Activated CD4-positive, alpha-beta T cell treated with anti-CD3 and anti-CD28 coated beads, Interleukin-2, amount 50 U/mL, for 16 hours (primary cell): Measurements from ENCODE around the gene INS.
"Not testable (repeated sequence)": the region's sequence is repeated elsewhere in the genome, so short reads cannot be mapped to it uniquely, and the experiment has no call there.

ENCODE experiments used
- DNase-seq: peaks from one replicate; pipeline ENCODE4 v3.0.0-alpha.2; 2020

INS gene

GRCh38 chr11:2180789-2181370 is 19.9 kb upstream of the INS start:
- no peak for DNase-seq

DNA sequence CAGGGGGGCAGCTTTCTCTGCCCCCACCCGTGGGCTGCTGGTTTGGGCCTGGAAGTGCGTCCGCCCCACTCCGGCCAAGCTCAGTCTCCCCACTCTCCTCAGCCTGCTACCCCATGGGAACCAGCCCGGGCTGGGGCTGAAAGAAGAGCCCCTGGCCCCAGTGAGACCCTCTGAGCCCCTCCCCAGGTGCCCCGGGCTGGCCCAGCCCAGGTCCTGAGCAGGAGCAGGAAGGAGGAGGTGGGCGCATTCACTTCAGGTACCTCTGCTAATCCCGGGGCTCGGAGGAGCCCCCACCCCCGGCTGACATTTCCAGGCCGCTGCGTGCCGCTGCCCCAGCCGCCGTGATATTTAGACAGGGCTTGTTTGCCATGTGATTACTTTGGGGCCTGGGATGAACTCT is 19.3 kb upstream of the INS start:
- no peak for DNase-seq

DNA sequence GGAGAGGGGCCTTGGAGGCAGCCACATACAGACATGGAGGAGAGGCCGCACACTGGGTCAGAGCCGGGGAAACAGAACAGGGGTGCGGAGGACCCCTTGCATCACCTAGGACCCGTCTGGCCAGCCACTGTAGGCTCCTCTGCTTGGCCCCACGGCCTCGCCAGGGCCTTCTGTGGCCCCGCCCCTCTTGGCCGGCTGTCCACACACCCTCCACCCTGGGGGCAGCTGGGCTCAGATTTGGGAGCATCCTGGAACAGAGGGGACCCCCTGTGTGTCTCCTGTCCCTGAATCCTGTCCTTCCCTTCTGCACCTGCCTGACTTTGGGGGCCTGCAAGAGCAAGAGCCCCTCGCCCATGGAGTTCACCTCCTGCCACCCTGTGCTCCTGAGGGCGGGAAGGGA is 18.5 kb upstream of the INS start:
- no peak for DNase-seq

GRCh38 chr11:2178906-2179494 is 18.0 kb upstream of the INS start:
- no peak for DNase-seq

DNA sequence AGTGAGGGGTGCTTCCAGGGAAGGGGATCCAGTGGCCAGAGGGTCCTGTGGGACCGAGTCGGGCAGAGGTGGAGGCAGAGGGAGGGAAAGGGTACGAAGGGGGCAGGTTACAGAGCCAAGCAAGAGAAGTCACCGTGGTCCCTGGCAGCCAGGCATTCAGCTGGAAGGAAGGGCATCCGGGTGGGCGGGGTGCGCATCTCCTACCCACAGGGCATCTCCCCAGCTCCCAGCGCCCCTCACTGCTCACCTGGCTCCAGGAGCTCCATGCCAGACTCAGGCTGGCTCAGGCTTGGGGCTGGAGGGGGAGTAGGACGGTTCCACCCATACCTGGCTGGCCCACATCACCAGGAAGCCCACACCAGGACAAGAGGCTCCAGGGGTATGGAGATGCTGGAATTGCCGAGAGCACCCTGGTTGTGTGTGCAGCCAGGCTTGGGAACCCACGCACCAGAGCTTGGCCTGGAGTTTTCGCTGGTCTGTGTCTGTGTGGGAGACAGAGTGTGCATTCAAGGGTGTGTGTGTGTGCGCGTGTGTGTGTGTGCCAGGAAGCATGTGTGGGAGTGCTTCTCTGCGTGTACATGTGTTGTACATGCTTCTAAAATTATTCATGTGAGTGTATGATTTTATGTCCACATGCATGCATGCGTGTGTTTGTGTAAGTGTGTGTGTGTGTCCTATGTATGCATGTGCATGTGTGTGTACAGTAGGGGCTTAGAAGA is 17.2 kb upstream of the INS start:
- not testable (repeated sequence) for DNase-seq

DNA sequence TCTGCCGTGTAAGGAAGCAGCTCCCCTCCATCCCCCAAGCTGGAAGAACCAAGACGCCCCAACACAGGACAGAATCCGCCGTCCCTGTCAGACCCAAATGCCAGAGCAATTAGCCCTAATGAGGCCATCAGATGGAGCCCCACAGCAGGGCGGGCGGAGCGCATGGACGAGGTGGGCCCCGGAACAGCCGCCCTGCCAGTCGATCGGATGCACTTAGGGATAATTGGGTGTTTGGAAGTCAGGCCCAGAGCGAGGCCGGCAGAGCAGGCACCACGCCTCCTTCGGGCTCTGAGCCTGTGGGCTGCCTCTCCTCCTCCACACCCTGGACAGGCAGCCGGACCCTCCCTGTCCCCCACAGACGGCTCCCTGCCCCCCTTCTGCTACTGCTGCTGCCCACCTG is 16.1 kb upstream of the INS start:
- DNase-seq: no peak

DNA sequence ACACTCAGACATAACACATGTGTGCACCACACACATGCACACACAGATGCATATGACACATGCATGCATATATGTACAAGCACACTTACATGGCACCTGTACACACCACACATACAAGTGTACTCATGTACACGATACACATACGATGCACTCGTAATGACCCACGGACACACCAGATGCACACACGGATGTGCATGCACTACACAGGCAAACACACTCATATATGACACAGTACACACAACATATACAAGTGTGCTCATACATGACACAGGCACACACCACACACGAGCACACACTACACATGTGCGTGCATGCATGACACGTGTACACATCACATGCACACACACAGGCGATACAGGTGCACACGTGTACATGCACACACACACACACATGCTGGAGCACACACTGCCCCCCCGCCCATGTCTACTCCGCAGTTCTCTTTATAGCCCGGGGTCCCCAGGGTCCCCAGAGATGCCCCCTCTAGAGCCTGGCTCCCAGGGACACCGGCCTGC is 15.4 kb upstream of the INS start:
- DNase-seq: no peak

GRCh38 chr11:2175659-2176058 is 14.7 kb upstream of the INS start:
- DNase-seq: no peak

GRCh38 chr11:2174361-2174760 is 13.4 kb upstream of the INS start:
- DNase-seq: no peak

DNA sequence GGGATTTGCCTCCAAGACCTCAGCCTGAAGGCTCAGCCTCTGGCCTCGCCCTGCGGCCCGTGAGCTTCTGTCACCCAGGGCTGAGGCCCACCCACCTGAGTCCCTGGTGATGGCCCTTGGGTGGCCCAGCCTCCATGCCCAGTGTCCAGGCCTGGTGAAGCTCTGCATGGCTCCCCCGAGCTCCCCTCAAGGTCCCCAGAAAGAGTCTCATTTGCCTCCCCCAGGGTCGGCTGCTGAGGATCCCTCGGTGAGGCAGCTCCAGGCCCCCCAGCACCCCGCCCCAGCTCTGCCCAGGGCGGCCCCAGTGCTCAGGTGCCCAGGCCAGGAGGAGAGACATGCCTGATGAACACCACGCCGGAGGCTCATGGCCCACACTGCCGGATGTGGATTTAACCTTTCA is 12.8 kb upstream of the INS start:
- DNase-seq: no peak

DNA sequence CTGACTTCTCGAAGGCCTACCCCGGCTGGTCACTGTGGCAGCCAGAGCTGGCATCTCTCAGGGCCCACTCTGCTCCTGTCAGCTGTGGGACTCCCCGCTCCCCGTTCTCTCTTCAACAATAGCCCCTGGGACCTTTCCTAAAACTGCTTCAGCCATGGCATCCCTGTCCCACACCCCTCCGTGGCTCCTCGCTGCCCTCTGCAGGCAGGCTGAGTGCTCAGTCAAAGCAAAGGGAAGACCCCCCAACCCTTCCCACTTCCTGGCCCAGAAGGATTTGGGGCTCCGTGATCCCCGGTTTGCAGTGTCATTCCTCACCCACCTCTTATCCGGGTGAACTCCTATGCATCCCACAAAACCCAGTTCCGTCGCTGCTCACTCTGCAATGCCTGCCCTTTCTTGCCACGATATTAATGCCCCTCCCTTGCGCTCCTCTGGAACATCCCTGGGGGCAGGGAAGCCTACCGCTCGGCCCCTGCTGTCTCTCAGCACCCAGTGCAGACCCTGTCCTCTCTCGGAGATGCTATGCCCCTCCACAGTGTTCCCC is 12.2 kb upstream of the INS start:
- no peak for DNase-seq

DNA sequence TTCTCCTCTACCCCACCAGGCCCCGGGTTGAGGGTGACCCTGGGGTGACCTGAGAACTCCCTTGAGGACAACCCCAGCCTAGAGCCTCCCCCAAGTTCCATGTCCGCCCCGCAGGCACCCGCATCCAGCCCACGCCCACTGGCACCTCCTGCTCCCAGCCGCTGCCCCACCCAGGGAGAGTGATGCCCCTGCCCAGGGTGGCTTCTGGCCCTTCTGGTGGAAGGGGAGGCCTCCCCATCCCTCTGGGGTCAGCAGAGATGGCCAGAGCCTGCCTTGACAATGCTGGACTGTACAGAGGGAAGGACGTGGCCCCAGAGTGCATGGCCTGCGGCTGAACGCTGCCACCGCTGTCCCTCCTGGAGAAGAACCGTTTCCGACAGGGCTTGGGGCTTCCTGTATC is 11.7 kb upstream of the INS start:
- no peak for DNase-seq

DNA sequence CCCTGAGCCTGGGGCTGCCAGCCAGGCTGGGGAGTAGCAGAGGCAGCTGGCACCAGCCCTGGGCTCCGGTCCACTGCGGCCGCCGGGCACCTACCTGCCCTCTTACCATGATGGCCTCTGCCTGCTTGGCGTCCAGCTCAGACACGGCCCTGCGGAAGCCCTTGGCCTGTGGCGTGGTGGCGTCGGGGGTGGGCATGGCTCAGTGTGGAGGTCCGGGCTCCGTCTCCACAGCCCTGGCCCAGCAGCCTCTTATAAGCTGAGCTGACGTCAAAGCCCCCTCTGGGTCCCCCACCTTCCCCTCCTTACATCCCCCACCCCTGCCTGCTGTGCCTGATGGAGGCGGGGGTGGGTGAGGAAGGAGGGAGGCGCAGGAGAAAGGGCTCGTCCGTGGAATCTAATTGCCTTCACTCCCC is 10.6 kb upstream of the INS start, which contains the start of gene TH:
Gene TH (minus strand): TSS at position 225 of the 413 bp plus-strand sequence. CDS start 29 bp downstream, at position 196.
- DNase-seq: no peak

- no peak for DNase-seq
These were observed 8.9 kb upstream of the INS start for GRCh38 chr11:2169626-2170570.

GRCh38 chr11:2169005-2169378 is 8.0 kb upstream of the INS start:
- DNase-seq: no peak

DNA sequence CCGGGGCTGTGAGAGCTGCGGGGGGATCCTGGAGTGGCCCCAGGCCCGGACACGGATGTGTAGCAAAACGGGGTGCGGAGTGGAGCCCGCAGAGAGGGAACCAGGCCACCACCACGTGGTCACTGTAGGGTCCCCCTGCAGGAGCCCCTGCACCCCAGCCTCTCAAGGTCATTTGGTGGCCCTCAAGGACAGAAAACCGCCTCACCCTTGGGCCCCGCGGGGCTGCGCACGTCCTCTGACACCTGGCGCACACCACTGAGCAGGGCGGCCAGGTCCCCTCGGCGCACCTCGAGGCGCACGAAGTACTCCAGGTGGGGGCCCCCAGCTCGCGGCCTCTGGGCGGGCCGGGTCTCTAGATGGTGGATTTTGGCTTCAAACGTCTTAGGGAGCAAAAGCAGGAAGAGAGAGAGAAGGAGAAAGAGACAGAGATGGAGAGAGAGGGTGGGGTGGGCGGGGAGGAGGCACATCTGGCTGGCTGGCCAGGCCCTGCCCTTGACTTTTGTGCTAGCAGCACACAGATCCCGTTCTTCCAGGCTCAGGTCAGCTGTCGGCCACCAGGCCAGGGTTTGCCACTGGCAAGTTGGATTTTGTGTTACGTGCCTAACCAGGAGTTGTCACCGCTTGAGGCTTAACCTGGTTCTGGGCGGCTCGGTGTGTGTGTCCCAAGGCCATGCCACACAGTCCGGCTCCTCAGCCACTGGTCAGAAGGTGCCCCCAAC is 7.4 kb upstream of the INS start:
- DNase-seq: no peak

DNA sequence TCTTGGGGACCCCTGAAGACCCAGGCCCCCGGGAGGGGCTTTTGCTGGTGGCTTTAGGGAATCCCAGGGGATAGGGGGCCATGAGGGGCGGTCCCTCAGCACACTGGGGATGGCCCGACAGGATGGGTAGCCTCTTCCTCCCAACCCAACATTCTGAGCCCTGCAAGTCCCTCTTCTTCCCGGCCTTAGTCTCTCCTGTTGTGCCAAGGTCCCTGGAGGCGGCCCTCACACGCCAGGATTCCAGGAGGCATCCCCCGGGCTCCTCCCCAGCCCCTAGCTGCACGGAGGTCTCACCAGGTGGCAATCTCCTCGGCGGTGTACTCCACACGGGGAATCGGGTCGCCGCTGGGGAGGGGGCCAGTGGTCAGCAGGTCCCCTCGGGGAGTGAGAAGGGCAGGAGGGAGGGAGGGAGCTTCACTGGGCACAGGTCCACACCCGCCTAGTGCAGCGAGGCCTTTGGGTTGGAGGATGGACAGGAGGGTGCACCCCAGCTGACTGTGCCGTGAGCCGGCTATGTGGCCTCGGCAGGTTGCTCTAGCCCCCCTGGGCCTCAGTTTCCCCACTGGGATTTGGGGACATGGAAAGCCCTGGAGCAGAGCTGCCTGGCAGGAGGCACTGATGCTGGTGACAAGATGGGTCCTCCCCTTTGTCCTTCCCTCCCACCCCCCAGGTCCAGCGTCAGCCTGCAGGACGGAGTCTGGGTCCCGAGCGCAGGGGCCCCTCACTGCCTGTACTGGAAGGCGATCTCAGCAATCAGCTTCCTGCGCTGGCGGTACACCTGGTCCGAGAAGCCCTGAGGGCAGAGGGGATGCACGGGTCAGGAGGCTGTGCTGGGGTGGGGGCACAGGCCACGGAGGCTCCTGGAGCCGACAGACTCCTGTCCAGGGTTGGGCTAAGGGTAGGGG is 6.4 kb upstream of the INS start:
- DNase-seq: no peak

DNA sequence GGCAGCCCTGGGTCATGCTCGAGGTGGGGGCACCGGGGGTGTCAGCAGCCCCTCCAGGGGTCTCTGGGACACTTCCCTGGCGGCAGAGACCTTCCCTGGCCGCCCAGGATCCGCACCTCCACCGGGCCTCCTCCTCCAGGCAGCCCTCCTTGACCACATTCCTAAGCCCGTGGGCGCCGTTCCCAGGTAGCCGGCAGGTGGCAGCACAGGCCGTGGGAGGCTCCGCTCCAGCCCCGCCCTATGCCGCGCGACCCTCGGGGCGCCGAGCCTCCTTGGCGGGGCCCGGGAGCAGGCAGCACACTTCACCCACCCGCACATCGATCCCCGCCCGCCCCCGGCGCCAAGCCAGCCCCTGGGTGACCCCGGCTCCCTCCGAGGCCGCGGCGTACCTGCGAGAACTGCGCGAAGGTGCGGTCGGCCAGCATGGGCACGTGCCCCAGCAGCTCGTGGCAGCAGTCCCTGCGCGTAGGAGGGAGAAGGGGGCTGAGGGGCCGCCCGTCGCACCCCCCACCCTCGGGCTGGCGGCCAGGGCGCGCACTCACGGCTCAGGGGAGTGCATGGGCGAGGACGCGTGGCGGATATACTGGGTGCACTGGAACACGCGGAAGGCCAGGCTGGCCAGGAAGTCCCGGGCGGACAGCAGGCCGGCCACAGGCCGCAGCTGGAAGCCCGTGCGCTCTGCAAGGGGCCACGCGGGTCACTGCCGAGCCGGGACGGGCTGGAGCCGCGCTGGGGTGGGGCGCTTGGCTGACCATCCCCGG is 5.3 kb upstream of the INS start:
- DNase-seq: peak; percentile 38

GRCh38 chr11:2165571-2165970 is 4.6 kb upstream of the INS start:
- DNase-seq: no peak

DNA sequence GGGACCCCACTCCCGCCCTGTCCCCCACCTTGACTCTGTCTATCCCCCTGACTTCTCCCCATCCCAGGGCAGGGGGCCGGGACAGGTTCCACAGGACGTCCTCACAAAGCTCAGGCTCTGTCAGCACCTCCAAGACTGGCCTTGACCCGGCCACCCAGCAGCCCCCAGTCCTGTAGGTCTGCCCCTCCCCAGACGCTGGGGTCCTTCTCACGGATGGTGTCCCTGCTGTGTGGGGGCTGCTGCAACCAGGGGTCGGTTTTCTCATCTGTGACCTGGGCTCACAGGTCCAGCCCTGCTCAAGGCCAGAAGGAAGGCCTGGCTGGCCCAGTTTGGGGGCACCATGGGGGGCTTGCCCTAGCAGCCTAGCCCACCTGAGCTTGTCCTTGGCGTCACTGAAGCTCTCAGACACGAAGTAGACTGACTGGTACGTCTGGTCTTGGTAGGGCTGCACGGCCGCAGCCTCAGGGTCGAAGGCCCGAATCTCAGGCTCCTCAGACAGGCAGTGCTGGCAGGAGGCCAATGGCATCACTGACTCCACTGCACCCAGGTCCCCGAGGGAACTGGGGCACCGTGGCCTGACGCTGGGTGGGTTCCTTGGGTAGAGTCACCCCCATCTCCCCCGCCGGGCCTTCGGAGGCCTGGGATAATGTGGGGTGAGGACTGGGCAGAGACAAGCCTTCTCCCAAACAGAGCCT is 4.0 kb upstream of the INS start:
- DNase-seq: no peak
